B cell (primary cell): ENCODE data around the gene ST6GALNAC5.

Experiments
- CTCF ChIP-seq: fragments of 200-600 bp; IDR thresholded peaks from one replicate; pipeline ENCODE4 v1.8.0; 2022; ENCODE audit warnings: antibody characterized with exemption, mild to moderate bottlenecking
- EZH2 ChIP-seq: IDR thresholded peaks from 2 replicates; pipeline ENCODE4 v1.6.1; 2012; ENCODE audit warnings: borderline replicate concordance, low read depth, mild to moderate bottlenecking, moderate library complexity, low read length; ENCODE audit not compliant: insufficient read depth, poor library complexity, severe bottlenecking

GRCh38 chr1:77012066-77012465, 144.8 kb downstream of the ST6GALNAC5 start:
- no peak for TF ChIP-seq CTCF
- no peak for TF ChIP-seq EZH2
